MV-4-11 (cell line): Measurements from ENCODE around the gene CCDC141.

Experiments used
- DNase-seq: peaks from one replicate; lab custom pipeline; 2025; lab: John Stamatoyannopoulos, UW

Gene CCDC141

DNA sequence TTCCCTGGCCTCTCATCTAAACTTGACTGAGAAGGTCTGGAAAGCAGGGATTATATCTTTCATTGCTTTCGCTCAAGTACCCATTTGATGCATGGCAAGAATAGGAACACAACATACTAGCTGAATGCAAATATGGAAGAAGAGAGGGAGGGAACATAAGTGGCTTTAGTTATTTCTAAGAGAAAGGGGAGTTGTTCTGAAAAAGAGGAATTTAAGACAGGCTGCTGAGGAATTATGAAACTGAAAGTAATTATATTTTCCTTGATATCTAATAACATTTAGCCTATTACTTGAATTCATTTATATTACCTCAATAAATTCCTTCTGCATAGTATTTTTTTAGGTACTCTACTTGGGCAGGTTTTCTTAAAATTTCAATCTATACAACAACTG is 136.9 kb downstream of the CCDC141 start:
- peak; percentile 76 for DNase-seq

DNA sequence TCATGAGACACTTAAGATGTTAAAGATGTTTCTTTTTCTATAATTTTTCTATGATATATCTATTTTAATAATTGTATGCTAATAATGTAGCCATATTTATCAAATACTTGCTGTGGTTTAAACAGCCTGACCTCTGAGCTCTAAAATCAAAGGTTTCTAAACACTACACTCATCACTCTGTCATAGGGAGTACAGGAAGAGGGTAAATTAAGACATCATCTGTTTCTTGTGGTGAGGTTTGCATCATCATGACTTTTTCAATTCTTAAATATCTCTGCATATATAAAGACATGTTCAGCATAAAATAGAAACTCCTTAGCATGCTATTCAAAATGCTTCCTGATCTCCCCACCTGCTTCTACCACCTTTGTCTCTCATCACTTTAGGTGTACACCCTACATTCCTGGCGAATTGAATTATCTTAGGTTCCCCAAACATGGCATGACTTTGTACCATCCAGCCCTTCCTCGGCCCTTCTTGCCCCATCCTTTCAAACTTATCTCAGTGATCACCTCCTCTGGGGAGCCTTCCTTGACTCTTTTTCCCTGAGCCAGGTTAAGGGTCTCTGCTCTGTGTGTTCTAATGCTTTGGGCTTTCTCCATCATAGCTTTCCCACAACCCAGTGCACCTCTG is 137.4 kb downstream of the CCDC141 start:
- DNase-seq: peak; percentile 57

DNA sequence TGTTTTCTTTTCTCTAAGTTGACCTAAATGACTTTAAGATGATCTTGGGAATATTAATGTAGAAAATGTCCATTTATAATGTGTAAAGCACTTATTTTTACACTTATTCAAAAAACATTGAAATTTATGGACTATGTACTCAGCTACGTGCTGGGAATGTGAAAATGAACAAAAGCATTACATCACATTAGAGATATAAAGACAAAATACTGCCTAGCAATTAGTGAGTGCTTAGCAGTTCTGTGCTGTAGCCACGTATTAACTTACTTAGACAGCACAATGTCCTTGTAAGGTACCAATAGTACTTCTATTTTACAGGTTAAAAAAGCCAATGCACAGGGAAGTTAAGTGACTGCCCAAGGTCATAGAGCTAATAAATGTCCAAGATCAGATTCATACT is 138.9 kb downstream of the CCDC141 start:
- no peak for DNase-seq

DNA sequence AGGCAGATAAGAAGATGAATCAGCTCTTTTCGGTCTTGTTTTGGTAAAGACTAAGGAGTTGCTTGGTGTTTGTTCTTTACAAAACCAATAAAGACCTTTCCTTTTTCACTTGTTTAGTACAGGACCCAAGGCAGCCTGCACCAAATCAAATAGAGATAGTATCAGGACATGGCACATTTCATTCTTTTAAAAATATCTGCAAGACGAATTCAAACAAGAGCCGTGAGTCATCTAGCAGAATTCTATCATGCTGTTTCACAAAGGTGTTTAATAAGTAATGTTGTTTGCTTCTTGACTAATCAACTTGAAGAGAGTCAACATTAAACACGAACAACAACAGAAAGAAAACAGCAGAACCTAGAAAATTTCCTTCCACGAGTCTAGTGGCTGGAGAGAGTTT is 139.9 kb downstream of the CCDC141 start:
- DNase-seq: no peak

DNA sequence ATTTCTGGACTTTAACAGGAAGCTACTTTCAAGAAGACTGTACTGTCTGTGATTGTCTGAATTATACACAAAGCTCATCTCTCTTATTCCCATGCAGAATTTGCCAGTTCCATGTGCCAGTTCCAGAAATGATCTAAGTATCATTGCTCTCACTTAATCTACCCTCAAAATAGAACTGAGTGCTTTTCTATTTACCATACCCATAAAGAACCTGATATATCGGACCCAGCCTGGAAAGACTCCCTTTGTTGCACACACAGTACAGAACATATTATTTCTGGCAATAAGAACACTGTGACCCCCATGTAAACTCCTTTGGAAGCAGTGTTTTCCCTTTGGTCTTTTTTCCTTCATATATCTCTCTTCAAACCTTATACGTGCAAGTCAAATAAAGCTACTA is 140.4 kb downstream of the CCDC141 start:
- DNase-seq: no peak

DNA sequence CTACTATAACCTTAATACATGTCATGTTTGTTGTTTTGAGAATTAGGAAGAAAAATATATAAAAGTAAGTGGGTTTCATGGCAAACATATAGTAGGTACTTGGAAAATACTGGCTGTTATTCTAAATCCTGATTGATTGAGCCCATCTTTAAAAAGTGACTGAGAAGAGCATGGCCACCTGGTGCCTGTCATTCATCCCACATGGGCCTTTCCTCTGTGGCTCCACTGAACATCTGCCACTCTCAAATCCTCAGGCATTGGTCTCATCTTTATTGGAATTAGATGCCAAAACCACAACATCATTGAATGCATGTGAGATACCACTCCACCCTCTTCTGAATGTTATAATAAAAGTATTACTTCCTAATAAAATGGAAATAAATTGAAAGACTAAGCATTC is 141.1 kb downstream of the CCDC141 start:
- no peak for DNase-seq

DNA sequence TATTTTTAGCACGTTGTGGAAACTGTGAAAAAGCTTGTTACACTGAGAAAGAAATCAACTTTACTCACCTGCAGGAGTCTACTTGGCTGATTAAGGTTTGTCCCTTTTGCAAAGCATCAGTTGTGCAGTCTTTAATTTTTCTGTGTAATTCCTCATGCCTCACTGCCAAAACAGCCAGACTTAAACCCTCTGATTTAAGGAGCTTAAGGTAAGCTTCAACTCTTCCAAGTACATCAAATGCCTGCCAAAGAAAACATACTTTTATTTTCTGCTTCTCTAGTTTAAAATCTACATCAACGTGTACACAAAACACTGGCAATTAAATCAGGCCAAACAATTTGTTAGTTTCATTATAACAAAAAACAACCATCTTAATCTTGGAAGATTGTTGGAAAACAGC is 144.7 kb downstream of the CCDC141 start:
- DNase-seq: no peak

DNA sequence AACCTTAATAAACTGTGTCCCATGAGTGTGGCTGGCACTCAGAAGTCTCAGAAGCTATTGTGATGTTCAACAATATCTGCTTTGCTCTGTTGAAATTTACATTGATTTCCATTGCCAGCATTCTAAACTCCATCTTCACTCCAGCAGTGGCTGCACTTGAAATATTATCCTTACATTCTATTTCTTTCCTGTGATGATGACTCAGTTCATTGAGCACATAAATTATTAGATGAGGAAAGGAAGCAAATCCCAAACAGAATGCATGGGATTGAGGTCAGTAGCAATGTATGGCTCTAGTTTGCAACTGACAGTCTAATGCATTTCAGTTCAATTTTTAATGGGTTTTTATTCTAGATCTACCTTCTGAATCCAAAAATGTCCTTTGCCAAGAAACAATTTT is 150.3 kb downstream of the CCDC141 start:
- DNase-seq: no peak

DNA sequence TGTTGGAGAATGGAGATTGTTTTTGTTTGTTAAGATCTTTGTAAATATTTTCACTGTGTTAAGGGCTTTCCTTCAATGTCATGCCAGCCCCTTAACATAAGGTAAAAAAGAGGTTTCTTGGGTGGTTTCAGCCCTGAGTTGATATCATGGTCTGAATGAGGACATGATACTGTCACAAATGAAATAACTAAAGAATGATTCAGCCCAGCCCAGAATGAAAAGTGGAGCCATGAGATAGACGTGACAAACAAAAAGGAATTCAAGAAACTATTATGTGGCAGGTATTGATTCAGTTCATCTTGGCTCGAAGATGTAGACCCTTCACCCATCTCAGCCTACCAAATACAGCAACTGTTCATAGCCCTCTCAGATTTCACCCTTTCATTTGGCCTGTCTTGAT is 154.1 kb downstream of the CCDC141 start:
- no peak for DNase-seq

DNA sequence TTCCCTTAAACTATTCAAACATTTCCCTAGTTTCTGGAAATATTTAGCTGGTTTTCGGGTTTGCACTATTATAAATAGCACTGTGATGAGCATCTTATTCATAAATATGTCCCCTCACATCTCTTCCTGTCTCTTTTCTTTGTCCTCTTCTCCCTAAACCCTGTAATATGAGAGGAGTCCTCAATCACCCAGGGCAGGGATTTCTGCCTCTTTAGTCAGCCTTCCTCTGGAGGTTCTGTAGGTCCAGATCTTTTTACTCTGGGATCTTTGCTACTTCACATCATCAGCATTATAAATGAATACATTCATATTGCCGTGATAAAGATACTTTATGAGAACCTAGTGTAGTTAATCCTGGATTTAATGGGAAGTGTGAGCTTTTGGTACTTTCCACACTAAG is 154.8 kb downstream of the CCDC141 start:
- no peak for DNase-seq

DNA sequence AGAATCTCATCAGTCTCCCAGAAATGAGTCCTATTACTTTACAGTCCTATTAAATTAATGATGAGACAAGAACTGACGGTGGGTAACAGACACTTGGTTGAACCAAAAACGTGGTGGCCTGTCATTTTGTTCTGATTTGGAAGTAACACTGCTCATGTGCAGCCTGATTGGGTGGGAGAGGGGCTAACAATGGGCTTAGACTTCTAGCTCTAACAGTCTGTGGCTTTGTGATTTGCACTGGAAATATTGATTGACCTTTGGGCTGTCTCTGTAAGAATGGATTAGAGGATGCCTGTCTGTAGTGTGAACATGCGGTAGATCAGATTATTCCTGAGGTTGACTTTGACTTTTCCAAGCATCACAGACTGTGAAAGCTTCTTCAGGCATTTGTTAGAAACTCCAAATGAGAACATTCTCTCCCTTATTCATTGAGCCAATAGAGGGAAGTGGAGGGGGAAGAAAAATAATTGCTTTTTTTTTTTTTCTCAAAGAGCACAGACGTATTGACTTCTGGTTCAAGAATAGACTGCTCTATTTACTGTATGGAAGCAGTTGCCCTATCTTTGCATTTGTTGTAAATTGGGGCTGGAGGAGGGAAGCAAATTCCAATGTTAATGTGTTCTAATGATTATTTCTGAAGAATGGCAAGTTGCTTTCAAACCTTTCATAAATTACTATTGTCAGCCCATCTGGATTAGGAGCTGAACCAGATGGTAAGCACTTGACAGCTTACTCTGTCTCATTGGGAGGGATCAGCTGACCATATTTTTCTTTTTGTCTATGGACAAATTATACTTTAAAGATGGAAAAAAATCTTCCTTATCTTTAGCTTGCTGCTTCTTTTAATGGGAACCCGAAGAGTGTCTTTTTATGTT is 156.9 kb downstream of the CCDC141 start:
- no peak for DNase-seq

DNA sequence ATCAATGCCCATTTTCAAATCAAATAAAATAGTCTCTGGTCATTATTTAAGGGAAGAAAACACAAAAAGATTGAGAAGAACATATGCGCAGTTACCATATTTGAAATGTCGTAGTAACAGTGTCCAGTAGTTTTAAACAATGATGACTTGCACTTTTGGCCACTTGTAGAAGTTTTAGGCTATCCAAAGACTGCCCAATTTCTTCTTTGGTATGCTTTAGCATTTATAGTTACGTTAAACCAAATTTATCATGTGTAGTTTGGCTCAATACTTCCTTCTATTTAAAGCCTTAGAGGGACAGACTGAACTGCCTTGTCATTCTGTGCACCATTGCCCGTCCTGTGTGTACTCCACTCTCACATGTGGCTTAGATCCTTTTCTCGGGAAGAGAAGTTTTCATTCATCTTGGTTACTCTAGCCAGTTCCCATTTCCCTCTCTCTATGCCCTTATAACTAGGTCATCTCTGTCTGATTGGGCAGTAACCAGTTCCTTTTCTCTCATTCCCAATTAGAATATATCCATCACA is 157.9 kb downstream of the CCDC141 start:
- DNase-seq: no peak

DNA sequence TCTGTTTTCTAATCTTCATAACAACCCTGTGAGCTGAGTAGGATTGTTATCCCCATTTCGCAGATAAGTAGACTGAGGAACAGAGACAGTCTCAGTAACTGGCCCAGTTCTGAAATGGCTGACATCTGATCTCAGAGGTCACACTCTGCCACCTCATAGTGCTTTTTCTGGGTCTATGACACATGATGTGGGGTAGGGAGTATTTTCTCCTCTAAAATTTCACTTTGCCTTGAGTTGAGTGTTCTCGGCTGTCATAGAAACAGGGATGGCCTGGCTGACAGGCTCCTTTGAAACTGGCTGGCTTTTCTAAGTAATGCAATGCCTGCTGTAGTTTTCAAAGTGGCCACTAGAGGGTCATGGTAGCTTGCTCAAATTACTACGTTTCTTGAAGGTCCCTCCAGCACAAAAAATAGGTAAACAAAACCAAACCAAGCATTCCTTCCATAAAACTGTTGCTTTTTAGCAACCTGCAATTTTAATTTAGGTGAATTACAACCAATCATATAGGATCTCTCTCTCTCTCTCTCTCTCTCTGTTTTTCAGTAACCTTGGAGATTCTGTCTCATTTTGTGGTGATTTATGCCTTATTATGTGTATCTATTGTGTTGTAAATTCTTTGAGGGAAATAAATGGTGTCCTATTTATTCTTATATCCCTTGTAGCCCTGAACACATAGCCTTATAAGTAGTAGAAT is 158.5 kb downstream of the CCDC141 start:
- DNase-seq: peak; percentile 54

DNA sequence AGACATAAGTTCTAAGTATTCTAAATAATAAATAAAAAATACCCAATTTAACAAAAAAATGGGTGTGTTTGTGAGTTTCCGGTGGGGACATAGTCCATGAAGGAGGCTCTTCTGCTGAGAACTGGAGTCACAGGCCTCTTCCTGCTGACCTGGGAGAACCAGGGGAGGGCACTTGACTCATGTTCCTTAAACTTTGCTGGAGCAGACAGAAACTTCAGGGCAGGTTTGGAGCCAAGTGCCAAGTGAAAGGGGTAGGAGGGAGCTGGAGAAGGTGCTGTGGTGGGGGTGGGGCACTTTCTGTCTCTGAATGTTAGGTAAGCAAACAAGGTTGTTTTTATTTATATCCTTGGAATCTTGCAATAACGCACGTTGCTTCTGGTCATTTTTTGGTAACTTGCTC is 163.9 kb downstream of the CCDC141 start:
- no peak for DNase-seq

DNA sequence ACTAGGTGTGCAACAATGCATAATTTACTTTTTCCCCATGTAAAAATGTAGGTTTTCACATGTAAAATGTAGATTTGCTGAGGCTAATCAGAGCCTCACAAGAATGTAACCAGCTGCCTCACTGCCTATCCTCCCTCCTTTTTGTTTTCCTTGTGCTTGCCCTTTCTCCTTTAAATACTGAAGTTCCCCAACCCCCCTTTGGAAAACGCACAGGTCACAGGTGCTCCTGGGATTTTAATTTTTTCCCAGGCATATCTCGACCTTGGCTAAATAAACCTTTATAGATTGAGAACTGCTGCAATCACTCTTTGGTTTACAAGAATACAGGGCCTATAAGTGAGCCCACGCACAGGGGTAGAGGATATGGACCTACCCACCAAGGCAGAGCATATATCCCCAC is 165.5 kb downstream of the CCDC141 start:
- DNase-seq: no peak

DNA sequence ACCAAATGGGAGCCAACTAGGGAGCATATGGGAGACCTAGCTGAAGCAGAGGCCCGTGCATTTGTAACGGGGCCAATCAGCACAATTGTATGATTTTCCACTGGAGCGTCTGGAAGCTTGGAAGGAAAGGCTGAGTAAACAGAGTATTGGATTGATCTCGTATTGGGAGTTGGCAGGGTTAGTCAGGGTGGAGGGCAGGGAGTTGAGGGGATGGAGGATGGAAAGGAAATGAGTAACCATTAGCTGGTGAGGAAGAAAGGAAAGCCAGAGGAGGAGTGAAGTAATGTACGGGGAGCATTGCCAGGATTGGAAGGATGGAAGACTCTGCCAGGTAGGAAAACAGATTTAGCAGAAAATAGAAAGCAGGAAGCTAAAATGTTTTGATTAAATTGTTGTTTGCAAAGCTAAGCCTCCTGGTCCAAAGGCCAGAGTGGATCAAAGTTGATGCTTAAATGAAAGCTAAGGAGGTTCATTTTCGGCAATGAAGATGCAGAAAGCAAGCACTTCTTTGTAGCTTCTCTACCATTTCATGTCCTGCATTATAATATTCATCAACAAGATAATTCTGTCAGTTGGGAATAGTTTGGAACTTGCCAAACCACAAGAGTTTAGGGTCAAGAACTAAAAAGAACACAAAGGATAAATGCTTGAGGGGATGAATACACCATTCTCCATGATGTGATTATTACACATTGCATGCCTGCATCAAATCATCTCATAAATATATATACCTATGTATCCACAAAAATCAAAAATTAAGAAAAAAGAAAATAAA is 167.1 kb downstream of the CCDC141 start:
- no peak for DNase-seq

DNA sequence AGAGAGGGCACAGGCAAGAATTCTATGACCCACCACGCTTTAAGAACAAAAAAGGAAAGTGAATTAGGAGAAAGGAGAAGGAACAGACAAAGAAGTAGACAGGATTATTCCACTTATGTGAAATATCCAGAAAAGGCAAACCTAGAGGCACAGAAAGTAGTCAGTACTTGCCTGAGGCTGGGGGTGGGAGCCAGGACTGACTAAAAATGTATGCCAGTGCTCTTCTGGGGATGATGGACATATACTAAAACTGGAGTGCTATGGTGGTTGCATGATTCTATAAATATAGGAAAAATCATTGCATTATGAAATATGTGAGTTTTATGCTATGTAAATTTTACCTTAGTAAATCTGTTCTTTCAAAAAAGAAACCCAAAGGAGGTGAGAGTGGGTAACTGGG is 168.9 kb downstream of the CCDC141 start:
- no peak for DNase-seq

DNA sequence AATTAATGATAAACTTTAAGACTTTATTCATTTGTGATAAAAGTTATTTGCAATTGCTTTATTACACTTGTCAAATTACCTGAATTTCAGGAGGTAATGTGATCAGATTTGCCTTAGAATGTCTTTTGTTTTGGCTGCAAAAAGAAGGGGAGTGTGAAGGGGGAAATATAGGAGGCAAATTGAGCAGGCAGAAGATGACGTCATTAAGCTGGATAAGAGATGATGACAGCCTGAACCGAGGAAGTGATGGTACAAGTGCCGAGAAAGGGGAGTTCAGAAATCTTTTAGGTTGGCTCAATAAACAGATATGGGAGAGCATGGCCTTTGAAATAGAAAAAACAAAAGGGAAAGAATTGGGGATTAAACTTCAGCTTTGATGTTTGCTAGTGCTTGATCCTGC is 169.7 kb downstream of the CCDC141 start:
- DNase-seq: no peak

DNA sequence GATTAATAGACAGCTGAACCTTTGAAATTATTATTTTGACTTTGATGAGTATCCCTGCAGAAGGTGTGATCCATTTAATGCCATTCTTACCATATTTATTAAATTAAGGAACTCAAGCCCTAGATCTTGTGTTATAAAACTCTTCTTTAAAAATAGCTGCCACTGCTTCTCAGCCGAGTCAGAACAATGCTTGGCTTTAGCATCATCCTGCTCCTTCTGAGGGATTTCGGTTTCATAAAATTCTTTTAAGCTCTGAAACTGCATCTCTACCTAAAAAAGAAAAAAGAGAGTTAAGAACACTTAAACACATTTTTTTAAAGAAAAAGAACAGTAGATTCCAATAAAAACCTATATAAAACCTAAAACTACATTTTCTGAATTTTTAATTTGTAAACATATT is 172.1 kb downstream of the CCDC141 start:
- DNase-seq: no peak

DNA sequence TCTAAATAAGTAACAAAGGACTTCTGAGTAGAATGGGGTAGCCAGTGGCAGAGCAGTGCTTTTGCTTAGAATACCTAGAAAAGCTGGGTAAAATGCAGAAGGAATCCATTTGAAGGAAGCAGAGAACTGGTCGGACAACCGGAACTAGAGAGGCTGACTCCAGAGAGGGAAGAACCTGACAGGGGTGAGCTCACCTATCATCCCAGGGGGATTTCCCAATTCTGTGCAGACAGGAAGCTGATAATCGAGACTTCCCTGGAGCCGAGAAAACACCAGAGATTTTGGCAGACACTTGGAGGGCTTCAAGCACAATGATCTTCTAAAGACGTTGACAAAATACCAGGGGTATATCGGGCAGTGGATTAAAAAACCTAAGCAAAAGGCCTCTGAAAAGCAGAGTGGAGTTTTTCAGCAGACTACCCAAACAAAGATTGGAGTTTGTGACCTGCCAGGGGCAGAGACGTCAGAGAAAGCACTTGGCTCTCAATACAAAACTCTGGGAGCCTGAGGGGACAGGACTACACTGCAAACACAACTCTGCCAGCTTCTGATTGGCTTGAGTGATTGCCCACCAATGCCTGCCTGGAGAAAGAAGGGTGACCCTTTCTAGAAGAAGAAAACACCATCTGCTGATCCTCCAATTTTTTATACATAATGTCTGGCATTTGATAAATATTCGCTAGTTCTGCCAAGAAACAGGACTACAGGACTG is 175.3 kb downstream of the CCDC141 start:
- DNase-seq: no peak

DNA sequence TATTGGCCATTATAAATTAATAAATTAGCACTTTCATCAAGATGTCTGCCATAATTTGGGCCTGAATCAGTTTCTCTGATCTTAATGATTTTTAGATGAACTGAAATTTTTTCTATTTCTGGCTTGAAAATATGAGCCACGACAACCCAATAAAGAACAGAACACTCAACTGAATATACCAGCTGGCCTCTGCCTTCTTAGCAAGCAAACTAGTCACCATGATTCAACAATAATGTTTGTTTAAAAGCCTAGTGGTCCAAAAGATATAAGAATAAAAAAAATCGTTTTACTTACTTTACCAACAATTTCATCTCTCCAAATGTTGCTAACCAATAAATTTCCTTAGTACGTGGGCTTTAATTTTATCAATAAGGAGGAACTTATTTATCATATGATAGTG is 176.0 kb downstream of the CCDC141 start:
- no peak for DNase-seq
